SU-DHL-6 (cell line): Measurements from ENCODE around the gene MSH3.

Experiments
- H2AFZ ChIP-seq: fragments of 200-600 bp; sonication (generic); 2 replicates; pipeline ENCODE4 v1.6.1; 2014; ENCODE audit warnings: low read depth, mild to moderate bottlenecking, moderate library complexity, mixed read lengths, antibody characterized with exemption, low read length; ENCODE audit not compliant: severe bottlenecking
- H3F3A ChIP-seq: fragments of 200-600 bp; shearing (Covaris generic); 2 replicates; pipeline ENCODE4 v1.6.0; 2016; ENCODE audit warnings: antibody characterized with exemption, mild to moderate bottlenecking; ENCODE audit not compliant: insufficient read depth
- H3K27ac ChIP-seq: fragments of 200-600 bp; sonication (generic); 2 replicates; pipeline ENCODE4 v1.5.1; 2016; ENCODE audit warnings: low read depth, mild to moderate bottlenecking, low read length, moderate library complexity, mixed read lengths
- H3K27me3 ChIP-seq: fragments of 200-600 bp; sonication (generic), shearing (Covaris generic); 2 replicates; pipeline ENCODE4 v1.6.0; 2014; ENCODE audit warnings: mild to moderate bottlenecking, low read length
- H3K36me3 ChIP-seq: fragments of 200-600 bp; sonication (generic); 2 replicates; pipeline ENCODE4 v1.6.1; 2014; ENCODE audit warnings: mild to moderate bottlenecking, low read length, mixed read lengths
- H3K4me2 ChIP-seq: fragments of 300-600, 200-600 bp; shearing (Covaris generic), sonication (generic); 2 replicates; pipeline ENCODE4 v1.6.0; 2014; ENCODE audit warnings: low read length, low read depth, mild to moderate bottlenecking; ENCODE audit not compliant: poor library complexity, severe bottlenecking
- H3K4me3 ChIP-seq: fragments of 200-600 bp; sonication (generic); 2 replicates; pipeline ENCODE4 v1.5.1; 2014; ENCODE audit warnings: antibody characterized with exemption, low read length, mild to moderate bottlenecking, mixed read lengths; ENCODE audit not compliant: insufficient read depth, poor library complexity, severe bottlenecking
- H3K79me2 ChIP-seq: fragments of 200-600 bp; sonication (generic); 2 replicates; pipeline ENCODE4 v1.6.1; 2014; ENCODE audit warnings: mild to moderate bottlenecking, low read length, moderate library complexity; ENCODE audit not compliant: insufficient read depth
- H3K9ac ChIP-seq: fragments of 200-600 bp; sonication (generic); 2 replicates; pipeline ENCODE4 v1.7.0; 2014; ENCODE audit warnings: mild to moderate bottlenecking, low read length
- H3K9me2 ChIP-seq: fragments of 200-600 bp; sonication (generic); replicated peaks from 2 replicates; pipeline ENCODE4 v1.6.1; 2014; ENCODE audit warnings: low read length; ENCODE audit not compliant: insufficient read depth
- H3K9me3 ChIP-seq: fragments of 200-600 bp; sonication (generic); 2 replicates; pipeline ENCODE4 v1.6.1; 2014; ENCODE audit warnings: low read length, mixed read lengths; ENCODE audit not compliant: insufficient read depth
- H4K20me1 ChIP-seq: fragments of 200-600 bp; sonication (generic); 2 replicates; pipeline ENCODE4 v1.6.1; 2014; ENCODE audit warnings: low read depth, mild to moderate bottlenecking, antibody characterized with exemption, low read length, moderate library complexity, mixed read lengths
- EZH2phosphoT487 ChIP-seq: fragments of 200-600 bp; sonication (generic), shearing (Covaris generic); conservative IDR thresholded peaks from 2 replicates; pipeline ENCODE4 v1.6.1; 2018; ENCODE audit warnings: mild to moderate bottlenecking, antibody characterized with exemption, low read length, moderate library complexity, mixed read lengths
- TF ChIP-seq, protein P1 (sequence below): fragments of 200-600 bp; sonication (generic); IDR thresholded peaks from one replicate; pipeline ENCODE4 v1.5.1; 2017; ENCODE audit warnings: antibody characterized with exemption, mild to moderate bottlenecking, low read length, moderate library complexity; ENCODE audit not compliant: insufficient read depth, poor library complexity, severe bottlenecking

MSH3 gene

DNA sequence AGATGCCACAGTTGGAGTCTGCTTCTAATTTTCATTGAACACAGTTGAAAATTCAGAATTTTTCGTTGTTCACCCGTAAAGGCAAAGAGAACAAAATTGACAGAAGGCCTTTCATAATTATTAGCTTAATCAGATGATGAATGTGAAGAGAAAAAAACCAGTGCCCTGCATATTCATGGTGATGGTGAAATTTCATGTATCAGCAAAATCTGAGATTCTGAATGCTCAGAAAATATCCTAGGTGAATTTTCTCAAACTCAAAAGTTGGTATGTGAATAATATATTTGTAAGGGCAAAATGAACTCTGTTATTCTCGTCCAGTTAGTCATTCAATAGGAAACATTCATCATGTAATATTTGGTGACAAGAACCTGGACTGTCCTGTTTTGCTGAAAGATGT, 136.2 kb downstream of the MSH3 start:
- TF ChIP-seq, protein P1, sequence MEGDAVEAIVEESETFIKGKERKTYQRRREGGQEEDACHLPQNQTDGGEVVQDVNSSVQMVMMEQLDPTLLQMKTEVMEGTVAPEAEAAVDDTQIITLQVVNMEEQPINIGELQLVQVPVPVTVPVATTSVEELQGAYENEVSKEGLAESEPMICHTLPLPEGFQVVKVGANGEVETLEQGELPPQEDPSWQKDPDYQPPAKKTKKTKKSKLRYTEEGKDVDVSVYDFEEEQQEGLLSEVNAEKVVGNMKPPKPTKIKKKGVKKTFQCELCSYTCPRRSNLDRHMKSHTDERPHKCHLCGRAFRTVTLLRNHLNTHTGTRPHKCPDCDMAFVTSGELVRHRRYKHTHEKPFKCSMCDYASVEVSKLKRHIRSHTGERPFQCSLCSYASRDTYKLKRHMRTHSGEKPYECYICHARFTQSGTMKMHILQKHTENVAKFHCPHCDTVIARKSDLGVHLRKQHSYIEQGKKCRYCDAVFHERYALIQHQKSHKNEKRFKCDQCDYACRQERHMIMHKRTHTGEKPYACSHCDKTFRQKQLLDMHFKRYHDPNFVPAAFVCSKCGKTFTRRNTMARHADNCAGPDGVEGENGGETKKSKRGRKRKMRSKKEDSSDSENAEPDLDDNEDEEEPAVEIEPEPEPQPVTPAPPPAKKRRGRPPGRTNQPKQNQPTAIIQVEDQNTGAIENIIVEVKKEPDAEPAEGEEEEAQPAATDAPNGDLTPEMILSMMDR = no peak
- TF ChIP-seq EZH2phosphoT487 = no peak
- Histone ChIP-seq H3K9ac (no peak overlapping the region), H3K9me2 (no peaks in the 10 kb centered on the region), H3K27ac (no peak overlapping the region), H3K27me3 (no peaks in the 10 kb centered on the region), H3K9me3 (no peaks in the 10 kb centered on the region), H4K20me1 (no peaks in the 10 kb centered on the region), H2AFZ (no peak overlapping the region), H3K4me2 (no peak overlapping the region), H3K36me3 (peaks cover 28% of the 10 kb centered on the region), H3K79me2 (no peaks in the 10 kb centered on the region), H3F3A (no peaks in the 10 kb centered on the region), H3K4me3 (no peak overlapping the region)

DNA sequence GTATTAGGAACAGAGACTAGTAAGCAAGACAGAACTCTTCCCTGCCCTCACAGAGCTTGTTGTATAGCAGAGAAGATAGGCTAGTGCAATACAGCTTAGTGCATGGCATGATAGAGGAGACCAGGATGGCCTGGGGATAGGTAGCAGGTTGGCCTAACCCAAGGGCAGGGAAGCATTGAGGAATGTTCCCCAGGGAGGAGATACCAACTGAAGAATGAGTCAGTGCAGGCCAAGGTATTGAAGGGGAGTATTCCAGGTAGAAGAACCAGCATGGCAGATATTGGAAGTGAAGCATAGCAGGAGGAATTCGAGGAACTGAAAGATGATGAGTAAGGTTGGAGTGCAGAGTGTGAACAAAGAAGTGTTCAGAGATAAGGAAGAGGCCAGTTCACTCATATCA, 138.9 kb downstream of the MSH3 start:
- no peaks in the 10 kb centered on the region for H4K20me1 ChIP-seq
- H3K4me3 ChIP-seq = no peak overlapping the region
- no peak overlapping the region for H3K27ac ChIP-seq
- H3K9ac ChIP-seq = no peak overlapping the region
- H2AFZ ChIP-seq = no peak overlapping the region
- no peak for TF ChIP-seq EZH2phosphoT487
- TF ChIP-seq, protein P1 = no peak
- peaks cover 20% of the 10 kb centered on the region for H3K36me3 ChIP-seq
- H3K27me3 ChIP-seq = no peaks in the 10 kb centered on the region
- no peaks in the 10 kb centered on the region for H3F3A ChIP-seq
- no peaks in the 10 kb centered on the region for H3K9me3 ChIP-seq
- H3K4me2 ChIP-seq = no peak overlapping the region
- no peaks in the 10 kb centered on the region for H3K9me2 ChIP-seq
- H3K79me2 ChIP-seq = no peaks in the 10 kb centered on the region

DNA sequence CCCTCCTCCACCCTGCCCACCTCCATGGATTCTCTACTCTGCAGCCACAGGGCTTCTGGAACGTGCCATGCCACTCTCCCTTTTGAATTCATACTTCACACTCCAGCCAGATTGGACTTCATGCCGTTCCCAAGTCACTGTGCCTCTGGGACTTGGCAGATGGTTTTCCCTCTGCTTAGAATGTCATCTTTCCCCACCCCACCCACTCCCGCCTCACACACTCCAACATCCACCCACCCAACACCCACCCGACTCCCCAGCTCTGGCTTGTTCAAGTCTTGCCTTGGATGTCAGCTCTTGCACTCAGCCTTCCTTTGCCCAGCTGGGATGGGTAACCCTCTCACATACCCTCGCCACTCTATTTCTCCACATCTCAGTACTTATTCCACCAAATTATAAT, 142.4 kb downstream of the MSH3 start:
- Histone ChIP-seq H3K9ac (no peak overlapping the region), H3K27ac (no peak overlapping the region), H3F3A (no peaks in the 10 kb centered on the region), H3K36me3 (peaks cover 5% of the 10 kb centered on the region; the same call in 1 of the 2 replicates), H3K9me2 (no peaks in the 10 kb centered on the region), H2AFZ (no peak overlapping the region), H3K27me3 (no peaks in the 10 kb centered on the region), H3K9me3 (no peaks in the 10 kb centered on the region), H4K20me1 (no peaks in the 10 kb centered on the region), H3K79me2 (no peaks in the 10 kb centered on the region), H3K4me3 (no peak overlapping the region), H3K4me2 (no peak overlapping the region)
- TF ChIP-seq, protein P1 = no peak
- no peak for TF ChIP-seq EZH2phosphoT487
